KOPT-K1 (cell line): ENCODE data around the gene CAMK4.
"Not testable (repeated sequence)": the region's sequence is repeated elsewhere in the genome, so short reads cannot be mapped to it uniquely, and the experiment has no call there.

Experiments
- H3K27ac ChIP-seq: fragments of 200-600 bp; sonication (generic); 2 replicates; pipeline ENCODE4 v1.5.1; 2016; ENCODE audit warnings: antibody characterized with exemption, mild to moderate bottlenecking, low read depth, low read length; ENCODE audit not compliant: poor library complexity, severe bottlenecking
- H3K36me3 ChIP-seq: fragments of 200-600 bp; sonication (generic); 2 replicates; pipeline ENCODE4 v1.5.1; 2017; ENCODE audit warnings: antibody characterized with exemption, mild to moderate bottlenecking, low read length, moderate library complexity; ENCODE audit not compliant: insufficient read depth
- H3K9me3 ChIP-seq: fragments of 200-600 bp; sonication (generic); 2 replicates; pipeline ENCODE4 v1.5.1; 2017; ENCODE audit warnings: antibody characterized with exemption, low read length, mild to moderate bottlenecking; ENCODE audit not compliant: insufficient read depth, poor library complexity, severe bottlenecking

CAMK4 gene

DNA sequence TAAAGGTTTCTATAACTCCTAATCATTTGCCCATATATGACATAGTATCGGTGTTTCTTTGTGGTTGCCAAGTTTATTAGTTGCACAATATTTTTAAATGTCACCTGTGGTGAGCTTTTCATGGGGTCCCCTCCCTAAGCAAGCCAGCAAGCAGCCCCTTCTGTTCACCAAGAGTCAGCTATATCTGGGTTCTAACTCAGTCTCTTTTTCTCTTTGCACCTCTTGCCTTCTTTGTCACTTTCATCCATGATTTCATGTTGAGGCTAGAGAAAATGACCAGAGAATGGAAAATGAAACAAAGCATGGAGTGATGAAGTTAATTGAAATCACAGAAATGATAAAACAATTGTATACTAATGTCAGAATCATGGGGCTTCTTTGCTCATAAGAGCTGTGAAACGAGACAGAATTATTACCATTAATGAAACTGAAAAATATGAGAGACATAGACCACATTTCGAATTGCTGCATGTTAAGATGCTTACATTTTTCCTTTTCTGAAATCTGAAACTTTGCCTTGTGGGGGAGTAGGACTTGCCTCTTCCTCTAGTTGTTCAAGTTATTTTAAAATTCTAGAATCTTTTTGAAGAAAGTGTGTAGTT lies 75.7 kb downstream of the CAMK4 start:
- peaks cover 40% of the 10 kb centered on the region for H3K9me3 ChIP-seq
- no peak overlapping the region for H3K27ac ChIP-seq
- H3K36me3 ChIP-seq = peaks cover 12% of the 10 kb centered on the region; the same call in 1 of the 2 replicates

DNA sequence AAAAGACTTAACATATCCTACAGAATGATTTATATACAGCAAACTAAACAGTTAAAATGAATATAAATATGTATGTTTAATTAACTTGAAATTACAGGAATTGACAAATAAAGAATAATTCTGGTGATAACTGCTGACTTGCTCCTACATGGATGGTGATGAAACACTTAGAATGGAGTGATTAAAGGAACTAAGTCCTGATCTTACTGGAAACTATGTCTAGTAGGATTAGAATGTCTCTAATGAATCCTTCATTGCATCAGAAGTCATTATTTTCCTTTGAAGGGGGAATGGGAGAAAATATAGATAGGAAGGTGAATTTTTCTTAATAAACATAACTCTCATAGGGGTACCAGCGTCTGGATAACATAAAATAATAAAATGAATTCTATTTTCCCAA lies 77.1 kb downstream of the CAMK4 start:
- H3K9me3 ChIP-seq = peaks cover 40% of the 10 kb centered on the region
- H3K27ac ChIP-seq = no peak overlapping the region
- peaks cover 12% of the 10 kb centered on the region; the same call in 1 of the 2 replicates for H3K36me3 ChIP-seq

DNA sequence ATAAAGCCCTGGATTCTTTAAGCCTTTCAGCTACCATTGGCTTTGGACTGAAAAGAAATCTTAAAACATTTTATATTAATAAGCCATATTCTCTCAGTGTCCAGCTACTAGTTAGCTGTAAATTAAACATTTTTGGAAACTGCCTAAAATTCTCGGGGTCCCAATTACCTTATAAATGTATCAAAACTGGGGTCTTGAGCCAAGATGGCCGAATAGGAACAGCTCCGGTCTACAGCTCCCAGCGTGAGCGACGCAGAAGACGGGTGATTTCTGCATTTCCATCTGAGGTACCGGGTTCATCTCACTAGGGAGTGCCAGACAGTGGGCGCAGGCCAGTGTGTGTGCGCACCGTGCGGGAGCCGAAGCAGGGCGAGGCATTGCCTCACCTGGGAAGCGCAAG lies 77.9 kb downstream of the CAMK4 start:
- peaks cover 40% of the 10 kb centered on the region for H3K9me3 ChIP-seq
- H3K36me3 ChIP-seq = peaks cover 12% of the 10 kb centered on the region; the same call in 1 of the 2 replicates
- not testable (repeated sequence) for H3K27ac ChIP-seq

DNA sequence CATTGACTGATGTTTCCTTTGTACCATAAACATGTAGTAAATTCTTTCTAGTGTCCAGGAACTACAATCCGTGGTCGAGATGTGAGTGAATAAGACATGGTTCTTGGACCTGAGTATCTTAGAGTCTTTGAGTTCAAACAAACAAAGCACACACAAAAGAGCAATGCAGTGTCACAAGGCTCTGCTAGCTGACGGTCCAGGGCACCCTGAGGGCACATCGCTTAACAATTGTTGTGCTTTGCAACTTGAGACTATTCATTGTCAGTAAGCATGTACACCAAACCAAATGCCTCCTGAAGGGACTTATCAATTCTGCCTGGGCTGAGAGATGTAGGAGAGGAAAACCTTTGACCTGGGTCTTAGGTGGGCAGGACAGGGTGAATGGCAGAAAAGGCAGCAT lies 84.8 kb downstream of the CAMK4 start:
- no peaks in the 10 kb centered on the region for H3K36me3 ChIP-seq
- H3K9me3 ChIP-seq = no peaks in the 10 kb centered on the region
- no peak overlapping the region for H3K27ac ChIP-seq

DNA sequence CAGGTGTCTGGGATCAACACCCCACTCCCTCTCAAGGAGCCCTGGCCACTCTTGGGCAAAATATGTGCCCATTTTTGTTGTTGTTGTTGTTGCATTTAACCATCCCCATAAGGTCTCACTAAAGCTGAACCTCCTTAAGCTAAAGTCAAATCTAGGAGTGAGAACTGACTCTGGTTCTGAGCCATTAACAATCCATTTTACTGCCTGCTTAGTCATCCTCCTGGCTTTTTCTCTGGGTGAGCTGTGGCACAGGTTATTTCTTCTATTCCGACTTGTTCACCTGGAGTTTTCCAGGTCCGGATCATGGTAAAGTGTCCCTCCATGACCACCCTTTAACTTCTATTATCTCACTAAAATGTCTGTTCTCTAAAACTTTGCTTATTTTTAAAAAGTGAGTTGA lies 85.2 kb downstream of the CAMK4 start:
- Histone ChIP-seq H3K27ac (no peak overlapping the region), H3K36me3 (no peaks in the 10 kb centered on the region), H3K9me3 (no peaks in the 10 kb centered on the region)

DNA sequence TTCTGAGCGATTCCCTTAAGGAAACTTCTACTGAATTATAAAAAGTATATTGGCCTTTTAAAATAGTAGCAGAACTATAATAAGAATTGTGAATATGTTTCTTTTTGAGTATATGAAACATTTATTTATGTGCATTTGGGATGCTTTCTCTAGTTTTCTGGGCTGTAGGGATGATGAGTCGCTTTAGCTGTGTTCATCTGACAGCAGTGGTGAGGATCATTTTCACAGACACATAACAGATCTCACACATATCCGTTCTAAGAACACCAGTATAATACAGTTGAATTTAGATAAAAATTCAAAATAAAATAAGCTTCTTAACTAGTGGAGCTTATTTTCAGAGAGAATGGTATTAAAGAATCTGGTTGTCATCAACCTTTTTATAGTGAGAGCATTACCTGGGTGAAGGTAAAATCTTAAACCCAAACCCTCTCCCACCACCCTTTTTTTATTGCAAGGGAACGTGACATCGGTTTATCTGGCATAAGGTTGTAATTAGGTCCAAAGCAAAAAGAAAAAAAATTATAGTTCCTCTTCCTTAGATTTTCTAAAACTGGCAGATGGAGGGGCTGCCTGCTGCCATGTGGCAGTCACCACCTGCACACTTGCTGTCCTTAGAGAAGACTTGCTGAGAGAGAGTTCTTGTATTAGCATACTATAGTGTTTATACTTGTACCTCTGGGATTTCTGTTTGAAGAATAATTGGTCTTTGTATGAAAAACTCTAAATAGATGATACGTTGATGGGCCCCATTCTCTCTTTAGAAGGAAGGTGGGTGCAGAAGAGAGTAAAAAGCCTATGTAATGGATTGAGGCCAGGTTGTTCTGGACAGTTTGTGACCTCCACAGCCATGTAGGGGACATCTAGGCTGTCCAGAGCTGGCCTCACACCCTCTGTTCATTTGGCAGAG lies 86.8 kb downstream of the CAMK4 start:
- Histone ChIP-seq H3K9me3 (no peaks in the 10 kb centered on the region), H3K36me3 (no peaks in the 10 kb centered on the region), H3K27ac (no peak overlapping the region)

DNA sequence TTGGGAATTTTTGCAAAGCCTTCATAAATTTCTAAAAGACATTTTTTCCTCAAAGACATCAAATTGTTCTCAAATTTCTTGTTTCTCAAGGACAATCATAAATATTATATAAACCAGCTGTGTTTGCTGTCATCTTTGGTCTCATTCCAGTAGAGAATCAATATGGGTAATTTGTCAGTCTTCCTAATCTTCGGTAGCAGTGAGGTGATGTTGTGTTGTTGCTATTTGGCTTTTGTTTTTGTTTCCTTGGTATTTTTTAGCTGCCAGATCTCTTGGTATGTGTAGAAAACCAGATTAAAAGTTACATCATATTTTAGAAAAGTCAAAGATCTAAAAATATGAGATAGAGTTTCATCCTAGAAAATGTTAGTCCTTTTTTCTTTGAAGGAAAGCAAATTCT lies 87.5 kb downstream of the CAMK4 start:
- Histone ChIP-seq H3K9me3 (no peaks in the 10 kb centered on the region), H3K36me3 (no peaks in the 10 kb centered on the region), H3K27ac (no peak overlapping the region)

DNA sequence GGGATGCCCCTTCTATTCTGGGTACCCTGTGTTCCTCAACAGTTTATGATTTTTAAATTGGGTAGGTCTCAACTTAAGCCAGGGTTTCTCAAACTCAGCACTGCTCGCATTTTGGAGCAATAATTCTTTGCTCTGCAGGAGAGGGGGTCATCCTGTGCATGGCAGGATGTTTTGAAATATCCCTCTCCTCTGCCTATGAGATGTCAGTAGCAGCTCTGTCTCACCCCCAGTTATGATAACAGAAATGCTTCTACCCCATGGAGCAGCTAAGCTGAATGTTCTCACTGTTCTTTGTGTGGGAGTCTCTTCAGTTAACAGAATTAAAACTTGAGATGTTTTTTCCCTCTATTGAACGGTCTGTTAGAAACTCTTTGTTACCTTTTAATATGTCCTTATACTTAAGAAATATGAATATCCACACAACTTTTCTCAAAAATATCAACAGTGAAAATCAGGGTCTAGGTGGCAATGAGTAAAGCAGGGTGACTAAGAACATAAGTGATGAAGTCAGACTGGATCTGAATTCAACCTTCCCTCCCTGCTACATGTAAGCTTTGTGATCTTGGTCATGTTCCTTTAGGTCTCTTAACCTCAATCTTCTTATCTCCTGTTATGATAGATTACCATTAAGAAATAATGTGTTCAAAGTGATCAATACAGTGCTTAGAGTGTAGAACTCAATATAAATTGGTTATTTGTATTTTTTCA lies 89.0 kb downstream of the CAMK4 start:
- Histone ChIP-seq H3K27ac (no peak overlapping the region), H3K9me3 (no peaks in the 10 kb centered on the region), H3K36me3 (no peaks in the 10 kb centered on the region)

DNA sequence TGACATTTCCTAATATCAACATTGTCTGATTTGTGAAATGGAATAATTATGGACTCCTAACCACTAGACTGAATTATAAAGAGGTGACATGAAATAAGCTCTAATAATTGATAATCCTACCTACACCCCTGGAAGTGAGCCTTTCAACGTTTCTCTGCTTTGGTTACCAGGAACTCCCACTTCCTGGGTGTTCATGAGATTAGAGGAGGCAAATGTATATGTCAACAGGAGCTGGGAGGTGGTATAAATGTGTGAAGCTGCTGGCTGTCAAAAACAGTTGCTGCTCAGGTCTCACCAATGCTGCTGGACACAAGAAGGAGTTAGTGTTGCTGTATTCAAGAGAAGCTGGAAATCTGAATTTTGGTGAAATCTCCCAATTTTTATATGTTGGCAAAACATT lies 96.8 kb downstream of the CAMK4 start:
- H3K9me3 ChIP-seq = peaks cover 16% of the 10 kb centered on the region
- no peak overlapping the region for H3K27ac ChIP-seq
- no peaks in the 10 kb centered on the region for H3K36me3 ChIP-seq

DNA sequence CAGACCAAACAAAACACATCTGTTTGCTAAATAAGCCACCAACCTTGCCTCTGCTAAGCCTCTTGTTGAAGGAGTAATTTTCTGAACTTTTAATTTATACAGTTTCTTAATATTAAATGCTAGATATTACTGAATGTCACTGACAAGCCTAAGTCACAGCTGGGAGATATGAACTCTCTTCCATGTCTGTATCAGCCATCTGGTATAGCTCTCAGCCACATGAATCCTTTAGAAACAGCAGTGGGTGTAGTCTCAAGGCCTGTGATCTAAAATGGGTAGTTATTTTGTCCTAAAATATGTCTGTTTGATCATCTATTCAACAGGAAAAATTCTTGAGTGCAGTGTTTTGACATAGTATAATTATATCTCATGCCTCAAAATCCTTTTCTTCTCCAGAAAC lies 97.2 kb downstream of the CAMK4 start:
- Histone ChIP-seq H3K36me3 (no peaks in the 10 kb centered on the region), H3K9me3 (peaks cover 16% of the 10 kb centered on the region), H3K27ac (no peak overlapping the region)

DNA sequence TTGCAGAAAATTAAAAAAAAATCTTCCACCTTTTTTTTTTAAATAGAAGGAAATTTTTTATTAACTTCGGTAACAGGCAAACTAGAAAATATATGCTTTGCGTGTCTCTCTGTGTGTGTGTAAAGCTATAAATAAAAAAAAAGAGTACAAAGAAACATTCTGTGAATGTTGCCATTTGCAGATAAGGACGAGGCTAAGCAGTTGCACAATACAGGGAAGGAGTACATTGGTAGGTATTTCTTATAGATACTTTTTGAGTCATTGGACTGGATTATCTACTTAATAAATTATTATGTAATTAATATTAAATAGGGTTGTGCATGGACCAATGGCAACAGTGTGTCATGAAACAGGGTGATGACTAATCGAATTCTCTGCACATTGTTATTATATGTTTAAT lies 102.4 kb downstream of the CAMK4 start:
- no peaks in the 10 kb centered on the region for H3K36me3 ChIP-seq
- H3K27ac ChIP-seq = no peak overlapping the region
- peaks cover 27% of the 10 kb centered on the region for H3K9me3 ChIP-seq

DNA sequence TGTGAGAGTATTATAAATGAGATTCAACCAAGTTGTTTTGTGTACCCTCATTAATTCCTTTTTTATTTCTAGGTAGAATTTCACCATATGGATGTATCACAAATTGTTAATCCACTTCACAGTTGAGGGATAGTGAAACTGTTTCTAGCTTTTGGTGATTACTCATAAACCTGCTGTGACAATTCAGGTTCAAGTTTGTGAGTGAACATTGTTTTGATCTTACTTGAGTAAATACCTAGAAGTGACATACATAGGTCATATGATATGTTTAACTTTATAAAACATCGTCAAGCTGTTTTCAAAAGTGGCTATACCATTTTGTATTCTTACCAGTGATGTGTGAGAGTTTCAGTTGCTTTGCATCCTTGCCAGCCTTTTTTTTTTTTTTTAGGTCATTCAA lies 112.9 kb downstream of the CAMK4 start:
- no peaks in the 10 kb centered on the region for H3K36me3 ChIP-seq
- peaks cover 4% of the 10 kb centered on the region for H3K9me3 ChIP-seq
- no peak overlapping the region for H3K27ac ChIP-seq

DNA sequence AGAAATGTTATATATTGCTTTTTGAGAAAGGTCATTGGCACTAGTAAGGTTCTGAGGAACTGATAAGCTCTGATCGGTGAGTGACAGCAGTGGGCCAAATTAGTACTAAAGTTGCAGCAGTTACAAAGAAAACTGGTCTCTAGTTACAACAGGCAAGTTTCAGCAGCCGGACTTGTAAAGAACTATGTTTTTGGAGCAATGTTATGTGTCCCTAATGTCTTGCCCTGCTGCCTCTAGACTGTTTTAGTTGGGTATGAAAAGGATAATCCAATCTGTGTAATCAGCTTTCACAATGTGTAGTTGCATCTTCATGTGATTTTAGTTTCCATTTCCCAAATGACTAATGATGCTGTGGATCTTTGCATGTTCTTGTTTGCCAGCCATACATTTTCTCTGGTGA lies 113.5 kb downstream of the CAMK4 start:
- Histone ChIP-seq H3K36me3 (no peaks in the 10 kb centered on the region), H3K27ac (no peak overlapping the region), H3K9me3 (no peaks in the 10 kb centered on the region)

DNA sequence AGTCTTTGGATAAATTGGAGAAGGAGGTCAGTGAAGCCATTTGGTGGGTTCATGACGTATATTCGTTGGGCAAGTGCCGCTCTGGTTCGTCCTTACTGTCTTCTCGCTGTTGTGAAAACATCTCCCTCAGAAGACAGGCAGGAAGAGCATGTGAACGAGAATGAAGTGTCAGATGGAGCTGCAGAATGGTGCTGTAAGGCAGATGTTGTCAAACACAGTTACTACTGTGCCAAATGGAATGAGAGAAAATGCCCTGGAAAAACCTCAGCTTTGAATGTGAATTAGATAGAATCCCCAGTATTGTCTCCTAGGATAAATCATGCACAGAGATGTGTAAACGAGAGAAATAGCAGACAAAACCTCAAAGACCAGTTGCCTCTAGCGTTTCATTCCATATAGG lies 121.5 kb downstream of the CAMK4 start:
- Histone ChIP-seq H3K27ac (no peak overlapping the region), H3K36me3 (peaks cover 21% of the 10 kb centered on the region), H3K9me3 (no peaks in the 10 kb centered on the region)

DNA sequence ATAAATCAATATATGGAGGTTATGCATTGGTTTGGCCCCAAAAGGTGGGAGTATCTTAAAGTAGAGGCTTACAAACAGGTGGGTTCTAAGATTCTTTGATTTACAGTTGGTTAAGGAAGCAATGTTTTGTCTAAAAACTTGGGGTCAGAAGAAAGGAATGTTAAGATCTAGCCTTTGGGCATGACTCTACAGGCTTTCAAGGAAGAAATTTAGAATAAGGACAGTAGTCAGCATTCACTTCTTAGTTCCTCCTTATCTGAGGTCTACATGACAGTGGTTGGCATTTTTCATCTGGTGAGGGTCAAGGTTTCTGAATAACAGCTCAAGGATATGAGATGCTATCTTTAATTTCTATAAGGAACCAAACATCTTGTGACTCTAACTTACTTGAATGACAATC lies 122.8 kb downstream of the CAMK4 start:
- Histone ChIP-seq H3K27ac (no peak overlapping the region), H3K9me3 (no peaks in the 10 kb centered on the region), H3K36me3 (peaks cover 26% of the 10 kb centered on the region)
